ENCODE results near the gene LRRC18. TPM values are rescaled to one million over a fixed set of nuclear protein-coding genes. Genes with fewer than 3 reads are reported as not detected.

LRRC18 gene
- total RNA-seq, 1 experiment from 2014 or later: not detected

- TF ChIP-seq ZBTB33 (IDR thresholded peaks at IDR 0.05; ENCODE audit: extremely low read depth, insufficient replicate concordance, low read length) (no peak), EZH2phosphoT487 (IDR thresholded peaks at IDR 0.05; ENCODE audit: borderline replicate concordance) (no peak), SIN3A (IDR thresholded peaks at IDR 0.05; ENCODE audit: low read depth) (no peak), YY1 (IDR thresholded peaks at IDR 0.05; ENCODE audit: extremely low read depth, insufficient replicate concordance, low read depth, low read length) (no peak), ZFX (IDR thresholded peaks at IDR 0.05) (no peak)
- TF ChIP-seq, protein P1, sequence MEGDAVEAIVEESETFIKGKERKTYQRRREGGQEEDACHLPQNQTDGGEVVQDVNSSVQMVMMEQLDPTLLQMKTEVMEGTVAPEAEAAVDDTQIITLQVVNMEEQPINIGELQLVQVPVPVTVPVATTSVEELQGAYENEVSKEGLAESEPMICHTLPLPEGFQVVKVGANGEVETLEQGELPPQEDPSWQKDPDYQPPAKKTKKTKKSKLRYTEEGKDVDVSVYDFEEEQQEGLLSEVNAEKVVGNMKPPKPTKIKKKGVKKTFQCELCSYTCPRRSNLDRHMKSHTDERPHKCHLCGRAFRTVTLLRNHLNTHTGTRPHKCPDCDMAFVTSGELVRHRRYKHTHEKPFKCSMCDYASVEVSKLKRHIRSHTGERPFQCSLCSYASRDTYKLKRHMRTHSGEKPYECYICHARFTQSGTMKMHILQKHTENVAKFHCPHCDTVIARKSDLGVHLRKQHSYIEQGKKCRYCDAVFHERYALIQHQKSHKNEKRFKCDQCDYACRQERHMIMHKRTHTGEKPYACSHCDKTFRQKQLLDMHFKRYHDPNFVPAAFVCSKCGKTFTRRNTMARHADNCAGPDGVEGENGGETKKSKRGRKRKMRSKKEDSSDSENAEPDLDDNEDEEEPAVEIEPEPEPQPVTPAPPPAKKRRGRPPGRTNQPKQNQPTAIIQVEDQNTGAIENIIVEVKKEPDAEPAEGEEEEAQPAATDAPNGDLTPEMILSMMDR (IDR thresholded peaks at IDR 0.05 in 2 of 3, conservative IDR thresholded peaks at IDR 0.05 in 1 of 3; ENCODE audit: borderline replicate concordance in 1 of 3, insufficient read depth in 1 of 3, low read depth in 2 of 3, low read length in 2 of 3): no peak
Observed at GRCh38 chr10:48945441-48946130, 5.9 kb upstream of the LRRC18 start (continued).

DNA sequence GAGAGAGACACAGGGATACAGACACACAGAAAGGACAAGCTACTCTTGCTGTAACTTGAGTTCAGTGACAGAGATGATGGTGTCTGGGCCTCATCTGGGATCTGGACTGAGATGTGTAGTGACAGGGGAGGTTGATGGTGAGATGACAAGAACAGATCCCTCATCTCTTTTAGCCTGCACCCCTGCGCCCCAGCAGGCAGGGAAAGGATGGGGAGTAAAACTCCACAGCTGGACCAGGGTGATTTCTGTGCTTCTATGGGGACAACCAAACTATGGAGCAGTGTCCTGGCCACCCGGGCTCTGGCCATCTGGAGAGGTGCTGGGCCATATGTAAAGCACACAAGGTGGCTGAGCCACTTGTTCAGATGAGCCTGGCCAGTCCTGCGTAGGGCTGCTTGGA, 4.5 kb upstream of the LRRC18 start:
- no peaks in the 10 kb centered on the region for H3K4me1 ChIP-seq (ENCODE audit: control insufficient read depth in 1 of 2, insufficient read depth in 2 of 2, low read length in 2 of 2)
- H2AFZ ChIP-seq (ENCODE audit: low read depth, low read length, poor library complexity, severe bottlenecking): no peak overlapping the region
- no peaks in the 10 kb centered on the region for H3K9me3 ChIP-seq (ENCODE audit: control insufficient read depth in 1 of 2, insufficient read depth in 1 of 2, low read depth in 1 of 2, low read length in 2 of 2)
- no peak overlapping the region for H3K4me3 ChIP-seq (replicated peaks in 1 of 2; ENCODE audit: low read depth in 1 of 2, low read length in 2 of 2)
- ATAC-seq (no peak), DNase-seq (ENCODE audit: low read depth, low spot score) (no peak)
- no peaks in the 10 kb centered on the region for H4K20me1 ChIP-seq (ENCODE audit: insufficient read depth)
- CTCF ChIA-PET: no interaction called here
- RAD21 ChIA-PET (ENCODE audit: low non-redundant PET in 1 of 2, low total read pairs in 2 of 2, uncharacterized antibody in 2 of 2, unreplicated experiment in 2 of 2): no interaction called here
- no peak for TF ChIP-seq FOSL1 (IDR thresholded peaks at IDR 0.05; ENCODE audit: low read depth)
- TF ChIP-seq SRF (IDR thresholded peaks at IDR 0.05; ENCODE audit: low read depth): no peak
- BruUV-seq (replicated peaks): no TSS peak
- POLR2A ChIA-PET: no interaction called here
- no peak overlapping the region for H3K4me2 ChIP-seq (ENCODE audit: low read length)
- intact Hi-C loops (cut with micrococcal nuclease): no loop called here
- H3K9me2 ChIP-seq (ENCODE audit: insufficient read depth): no peaks in the 10 kb centered on the region
- peaks cover 10% of the 10 kb centered on the region; the same call in 1 of the 2 replicates for H3K27me3 ChIP-seq (ENCODE audit: insufficient read depth, low read length)
- no peak overlapping the region for H3K27ac ChIP-seq (ENCODE audit: low read depth, low read length)
- H3K9ac ChIP-seq (ENCODE audit: low read length): no peak overlapping the region
- H3K79me2 ChIP-seq (ENCODE audit: insufficient read depth, low read length): no peaks in the 10 kb centered on the region
- no peaks in the 10 kb centered on the region for H3K36me3 ChIP-seq (ENCODE audit: control insufficient read depth in 1 of 2, insufficient read depth in 2 of 2, low read length in 2 of 2)

Measured in HCT116 (cell line).